Mucosa of descending colon (tissue), 3 donors: ENCODE data around the gene OR52B2. TPM values are rescaled to one million over a fixed set of nuclear protein-coding genes. Genes with fewer than 3 reads are reported as not detected.

Source experiments
- ATAC-seq: fragments of 200-7000 bp; cut with Tn5 transposase; one replicate; pipeline ENCODE4 v1.9.1; 2020; ENCODE audit warnings: mild to moderate bottlenecking, moderate library complexity
- DNase-seq, 3 donors: peaks; one replicate each; pipeline ENCODE4 v3.0.0-alpha.2; 2020
- H3K36me3 ChIP-seq: fragments of 200-600 bp; one replicate; pipeline ENCODE4 v1.8.0; 2021; ENCODE audit warnings: low read depth, mild to moderate bottlenecking
- H3K4me1 ChIP-seq: fragments of 200-600 bp; one replicate; pipeline ENCODE4 v1.8.0; 2021; ENCODE audit warnings: low read depth, mild to moderate bottlenecking
- H3K4me3 ChIP-seq: fragments of 200-600 bp; one replicate; pipeline ENCODE4 v1.8.0; 2021; ENCODE audit warnings: mild to moderate bottlenecking
- H3K9me3 ChIP-seq: fragments of 200-600 bp; one replicate; pipeline ENCODE4 v1.8.0; 2021; ENCODE audit warnings: mild to moderate bottlenecking
- intact Hi-C, 2 donors: fragments of 100-400 bp; cut with DNase I in 1 of 2; cut with micrococcal nuclease in 1 of 2; formaldehyde crosslinking; loops; one replicate each; pipeline versions ENCODE4 v1.11.0 to v1.11.1; 2022; cut with DNase I, micrococcal nuclease
- total RNA-seq, 3 donors: library from RNA; stranded (reverse); fragmentation: NEBNext Ultra II Directional in 2 of 3; extraction: Animal tissue kit (Norgen Biotek cat#: 25700) in 2 of 3; gene quantifications; one replicate each; pipeline versions ENCODE4 v1.2.1 to v1.2.4, GENCODE V29; 2021 to 2023
- TF ChIP-seq, protein P1 (sequence below): fragments of 200-600 bp; IDR thresholded peaks from one replicate; pipeline ENCODE4 v1.8.0; 2022; ENCODE audit warnings: antibody characterized with exemption, mild to moderate bottlenecking
- donor health status: DM: no; HTN: no; CAD: no; lungs with moderate emphysema.
- donor health status: DM: no; HTN: no; CAD: no.
- donor health status: DM: no; HTN: yes; CAD: no.

Gene OR52B2
- total RNA-seq, 3 donors from 2014 or later = not detected

GRCh38 chr11:6210274-6210955 is 40.3 kb upstream of the OR52B2 start:
- TF ChIP-seq, protein P1, sequence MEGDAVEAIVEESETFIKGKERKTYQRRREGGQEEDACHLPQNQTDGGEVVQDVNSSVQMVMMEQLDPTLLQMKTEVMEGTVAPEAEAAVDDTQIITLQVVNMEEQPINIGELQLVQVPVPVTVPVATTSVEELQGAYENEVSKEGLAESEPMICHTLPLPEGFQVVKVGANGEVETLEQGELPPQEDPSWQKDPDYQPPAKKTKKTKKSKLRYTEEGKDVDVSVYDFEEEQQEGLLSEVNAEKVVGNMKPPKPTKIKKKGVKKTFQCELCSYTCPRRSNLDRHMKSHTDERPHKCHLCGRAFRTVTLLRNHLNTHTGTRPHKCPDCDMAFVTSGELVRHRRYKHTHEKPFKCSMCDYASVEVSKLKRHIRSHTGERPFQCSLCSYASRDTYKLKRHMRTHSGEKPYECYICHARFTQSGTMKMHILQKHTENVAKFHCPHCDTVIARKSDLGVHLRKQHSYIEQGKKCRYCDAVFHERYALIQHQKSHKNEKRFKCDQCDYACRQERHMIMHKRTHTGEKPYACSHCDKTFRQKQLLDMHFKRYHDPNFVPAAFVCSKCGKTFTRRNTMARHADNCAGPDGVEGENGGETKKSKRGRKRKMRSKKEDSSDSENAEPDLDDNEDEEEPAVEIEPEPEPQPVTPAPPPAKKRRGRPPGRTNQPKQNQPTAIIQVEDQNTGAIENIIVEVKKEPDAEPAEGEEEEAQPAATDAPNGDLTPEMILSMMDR = no peak
- peaks cover 13% of the 10 kb centered on the region for H3K36me3 ChIP-seq
- peak; percentile 10 for ATAC-seq
- H3K4me3 ChIP-seq = no peak overlapping the region
- DNase-seq = no peak
- no peaks in the 10 kb centered on the region for H3K4me1 ChIP-seq
- intact Hi-C loops = no loop called here
- H3K9me3 ChIP-seq = no peaks in the 10 kb centered on the region

DNA sequence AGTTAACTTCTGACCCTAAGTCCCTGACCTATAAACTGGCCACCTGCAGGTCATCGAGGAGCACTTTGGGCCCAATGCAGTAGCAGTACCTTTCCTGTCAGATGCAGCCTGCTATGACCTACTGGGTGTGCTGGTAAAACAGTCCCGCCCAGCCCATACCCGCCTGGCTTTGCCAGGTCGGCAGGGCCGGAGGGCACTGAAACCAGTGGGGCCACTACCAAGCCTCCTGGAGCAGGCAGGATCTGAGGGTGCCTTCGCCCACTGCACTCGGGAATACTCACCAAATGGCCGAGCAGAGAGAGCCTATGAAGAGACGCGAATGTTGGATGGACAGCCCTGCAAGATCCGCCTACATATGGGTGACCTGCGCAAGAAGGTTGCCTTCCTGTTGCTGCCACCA is 39.7 kb upstream of the OR52B2 start:
- no peaks in the 10 kb centered on the region for H3K4me1 ChIP-seq
- TF ChIP-seq, protein P1 = no peak
- intact Hi-C loops = no loop called here
- no peaks in the 10 kb centered on the region for H3K9me3 ChIP-seq
- H3K36me3 ChIP-seq = peaks cover 12% of the 10 kb centered on the region
- ATAC-seq (peak; percentile 16), DNase-seq (no peak)
- H3K4me3 ChIP-seq = no peak overlapping the region

DNA sequence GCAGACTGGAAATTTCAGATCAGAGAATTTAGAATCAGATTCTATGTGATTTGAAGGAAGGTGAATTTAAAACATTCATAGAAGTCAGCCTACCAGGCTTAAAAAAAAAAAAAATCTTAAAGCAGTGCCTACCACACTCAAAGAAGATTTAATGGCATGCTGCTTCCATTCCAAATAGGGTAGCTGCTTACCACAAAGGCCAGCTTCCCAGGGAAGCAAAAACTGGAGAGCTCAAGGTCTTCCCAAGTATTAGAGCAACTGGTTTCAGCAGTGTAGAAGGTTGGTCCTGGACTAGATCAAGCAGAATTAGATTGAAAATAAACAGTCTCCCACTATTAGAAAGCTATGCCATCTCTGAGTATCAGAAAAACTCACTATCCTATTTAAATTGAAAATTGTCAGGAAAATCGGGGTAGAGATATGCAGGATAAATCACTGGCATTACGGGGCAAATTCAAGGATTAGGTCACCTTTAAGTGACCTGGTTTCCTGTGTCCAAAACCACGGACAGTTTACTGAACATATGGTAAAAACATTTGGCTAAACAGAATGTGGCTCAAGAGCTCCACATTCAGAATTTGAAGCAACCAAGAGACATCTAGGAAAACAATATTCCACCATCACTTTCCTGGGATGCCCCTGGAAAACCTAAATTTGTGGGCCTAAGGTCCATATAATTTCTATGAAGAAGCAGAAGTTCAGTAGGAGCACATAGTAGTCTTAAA is 36.5 kb upstream of the OR52B2 start:
- no peak overlapping the region for H3K4me3 ChIP-seq
- intact Hi-C loops = no loop called here
- TF ChIP-seq, protein P1 = no peak
- no peaks in the 10 kb centered on the region for H3K9me3 ChIP-seq
- H3K36me3 ChIP-seq = peaks cover 3% of the 10 kb centered on the region
- ATAC-seq (no peak), DNase-seq (no peak)
- no peaks in the 10 kb centered on the region for H3K4me1 ChIP-seq

DNA sequence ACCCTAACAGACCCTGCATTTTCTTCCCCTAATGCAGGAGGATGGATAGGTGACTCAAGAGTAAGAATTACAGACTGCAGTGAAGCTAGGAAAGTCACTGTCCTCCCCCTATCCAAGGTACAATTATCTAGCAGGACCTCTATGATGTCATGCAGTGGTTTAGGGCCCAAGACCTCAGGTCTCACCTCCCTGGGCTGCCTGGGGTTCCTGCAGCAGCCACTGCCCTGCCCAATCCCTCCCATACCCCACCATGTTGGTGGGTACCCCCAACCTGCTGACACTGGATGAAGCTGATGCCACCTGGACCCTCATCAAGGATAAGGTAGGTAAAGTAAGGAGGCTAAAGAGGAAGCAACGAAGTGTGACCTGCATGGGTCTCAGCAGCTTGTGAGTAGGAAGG is 35.2 kb upstream of the OR52B2 start, which contains the start of gene C11orf42:
Gene C11orf42, plus strand, starts transcription at position 192 of the 400 bp plus-strand sequence. Its CDS starts 59 bp downstream, at position 251.
- no peak within 1 kb of the TSS for H3K4me3 ChIP-seq
- no peaks in the 10 kb centered on the region for H3K4me1 ChIP-seq
- intact Hi-C loops = no loop called here
- TF ChIP-seq, protein P1 = no peak
- no peaks in the 10 kb centered on the region for H3K36me3 ChIP-seq
- H3K9me3 ChIP-seq = no peaks in the 10 kb centered on the region
- no peak for ATAC-seq
- no peak for DNase-seq

DNA sequence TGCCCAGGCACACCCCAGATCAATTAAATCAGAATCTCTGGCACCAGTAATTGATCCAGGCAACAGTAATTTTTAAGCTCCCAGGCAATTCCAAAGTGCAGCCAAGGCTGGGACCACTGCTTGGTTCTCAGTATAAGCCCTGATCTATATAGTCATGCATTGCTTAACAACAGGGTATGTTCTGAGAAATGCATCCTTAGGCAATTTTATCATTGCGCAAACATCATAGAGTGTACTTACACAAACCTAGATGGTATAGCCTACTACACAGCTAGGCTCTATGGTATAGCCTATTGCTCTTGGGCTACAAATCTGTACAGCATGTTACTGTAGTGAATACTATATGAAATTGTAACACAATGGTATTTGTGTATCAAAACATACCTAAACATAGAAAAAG is 34.6 kb upstream of the OR52B2 start:
- intact Hi-C loops = no loop called here

More for the DNA sequence above, 34.6 kb upstream of the OR52B2 start:
- no peak for ATAC-seq
- DNase-seq = no peak
- TF ChIP-seq, protein P1 = no peak
- H3K36me3 ChIP-seq = no peaks in the 10 kb centered on the region
- H3K4me1 ChIP-seq = no peaks in the 10 kb centered on the region
- H3K9me3 ChIP-seq = no peaks in the 10 kb centered on the region
- no peak overlapping the region for H3K4me3 ChIP-seq
